ENCODE measurements around the gene PRPS1. TPM values are rescaled to one million over a fixed set of nuclear protein-coding genes. Genes with fewer than 3 reads are reported as not detected.
A peak's percentile ranks its signal among the peaks of the same experiment; 100 is the strongest.

The PRPS1 gene
- total RNA-seq, 2 donors from 2014 or later, result 51.6 to 62.7 TPM

GRCh38 chrX:107676559-107677378, 48.5 kb downstream of the PRPS1 start:
- no peaks in the 10 kb centered on the region for H3K4me1 ChIP-seq (ENCODE audit: control insufficient read depth, insufficient read depth, low read length)
- no peaks in the 10 kb centered on the region for H3K36me3 Mint-ChIP-seq (ENCODE audit: low read depth)
- H3K27ac Mint-ChIP-seq, result no peak overlapping the region
- peaks cover 19% of the 10 kb centered on the region for H3K4me1 Mint-ChIP-seq
- no peak overlapping the region for H3K27ac ChIP-seq (ENCODE audit: low read depth, low read length)
- H3K4me3 ChIP-seq (ENCODE audit: low read length), result no peak overlapping the region
- H3K9me3 ChIP-seq (ENCODE audit: control insufficient read depth, low read length), result no peaks in the 10 kb centered on the region
- peak overlapping the region; percentile 41 for H3K4me3 Mint-ChIP-seq
- no peak overlapping the region for H3K9ac ChIP-seq (ENCODE audit: extremely low read depth, low read length, poor library complexity, severe bottlenecking)
- H3K27me3 ChIP-seq (ENCODE audit: control insufficient read depth, insufficient read depth, low read length, poor library complexity, severe bottlenecking), result peaks cover 20% of the 10 kb centered on the region
- peaks cover 70% of the 10 kb centered on the region for H3K27me3 Mint-ChIP-seq (ENCODE audit: insufficient read depth)
- DNase-seq, result peak; percentile 82
- no peaks in the 10 kb centered on the region for H3K36me3 ChIP-seq (ENCODE audit: control insufficient read depth, insufficient read depth, low read length)
- H3K9me3 Mint-ChIP-seq, result peaks cover 16% of the 10 kb centered on the region
- WGBS, 2 experiments (ENCODE audit: insufficient coverage in 1 of 2, insufficient read length in 1 of 2), result 50 to 69% methylated on average over 2 to 29 of the region's 30 CpGs
- TF ChIP-seq CTCF (conservative IDR thresholded peaks at IDR 0.05), result no peak

DNA sequence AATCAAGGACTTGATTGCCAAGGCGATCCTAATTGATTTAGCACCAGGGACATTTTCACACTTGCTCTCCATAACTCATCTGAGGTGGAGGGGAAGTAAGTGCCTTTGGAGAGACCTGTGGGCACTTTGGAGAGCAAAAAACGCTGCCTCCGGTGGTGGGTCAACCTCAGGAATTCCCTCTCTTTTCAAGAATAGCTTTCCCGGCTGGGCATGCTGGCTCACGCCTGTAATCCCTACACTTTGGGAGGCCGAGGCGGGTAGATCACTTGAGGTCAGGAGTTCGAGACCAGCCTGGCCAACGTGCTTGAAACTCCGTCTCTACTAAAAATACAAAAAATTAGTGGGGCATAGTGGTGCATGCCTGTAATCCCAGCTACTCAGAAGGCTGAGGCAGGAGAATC, 49.2 kb downstream of the PRPS1 start:
- Histone ChIP-seq H3K27ac (ENCODE audit: low read depth, low read length) (no peak overlapping the region), H3K9me3 (ENCODE audit: control insufficient read depth, low read length) (no peaks in the 10 kb centered on the region), H3K4me1 (ENCODE audit: control insufficient read depth, insufficient read depth, low read length) (no peaks in the 10 kb centered on the region), H3K36me3 (ENCODE audit: control insufficient read depth, insufficient read depth, low read length) (no peaks in the 10 kb centered on the region), H3K4me3 (ENCODE audit: low read length) (no peak overlapping the region), H3K27me3 (ENCODE audit: control insufficient read depth, insufficient read depth, low read length, poor library complexity, severe bottlenecking) (peaks cover 20% of the 10 kb centered on the region), H3K9ac (ENCODE audit: extremely low read depth, low read length, poor library complexity, severe bottlenecking) (no peak overlapping the region)
- peak; percentile 21 for TF ChIP-seq CTCF (conservative IDR thresholded peaks at IDR 0.05)
- WGBS, 2 experiments (ENCODE audit: insufficient coverage in 1 of 2, insufficient read length in 1 of 2), result 69 to 76% methylated on average over 3 to 10 of the region's 10 CpGs
- peaks cover 16% of the 10 kb centered on the region for H3K9me3 Mint-ChIP-seq
- peak; percentile 81 for DNase-seq
- peaks cover 19% of the 10 kb centered on the region for H3K4me1 Mint-ChIP-seq
- no peak overlapping the region for H3K4me3 Mint-ChIP-seq
- H3K27ac Mint-ChIP-seq, result no peak overlapping the region
- H3K36me3 Mint-ChIP-seq (ENCODE audit: low read depth), result no peaks in the 10 kb centered on the region
- H3K27me3 Mint-ChIP-seq (ENCODE audit: insufficient read depth), result peaks cover 74% of the 10 kb centered on the region

- Histone ChIP-seq H3K9ac (ENCODE audit: extremely low read depth, low read length, poor library complexity, severe bottlenecking) (no peak overlapping the region), H3K36me3 (ENCODE audit: control insufficient read depth, insufficient read depth, low read length) (no peaks in the 10 kb centered on the region), H3K9me3 (ENCODE audit: control insufficient read depth, low read length) (no peaks in the 10 kb centered on the region), H3K27ac (ENCODE audit: low read depth, low read length) (no peak overlapping the region), H3K4me3 (ENCODE audit: low read length) (no peak overlapping the region), H3K4me1 (ENCODE audit: control insufficient read depth, insufficient read depth, low read length) (peaks cover 2% of the 10 kb centered on the region), H3K27me3 (ENCODE audit: control insufficient read depth, insufficient read depth, low read length, poor library complexity, severe bottlenecking) (peaks cover 20% of the 10 kb centered on the region)
- H3K27me3 Mint-ChIP-seq (ENCODE audit: insufficient read depth), result peaks cover 75% of the 10 kb centered on the region
- TF ChIP-seq CTCF (conservative IDR thresholded peaks at IDR 0.05), result no peak
- peak; percentile 42 for DNase-seq
- peaks cover 16% of the 10 kb centered on the region for H3K9me3 Mint-ChIP-seq
- H3K27ac Mint-ChIP-seq, result no peak overlapping the region
- no peaks in the 10 kb centered on the region for H3K36me3 Mint-ChIP-seq (ENCODE audit: low read depth)
- WGBS, 2 experiments (ENCODE audit: insufficient coverage in 1 of 2, insufficient read length in 1 of 2), result 98% methylated on average over 4 of the region's 4 CpGs; no CpG with 5 or more reads in 1 of the 2 experiments
- peaks cover 20% of the 10 kb centered on the region for H3K4me1 Mint-ChIP-seq
- H3K4me3 Mint-ChIP-seq, result no peak overlapping the region
These were observed 49.6 kb downstream of the PRPS1 start for GRCh38 chrX:107677909-107678308.
